Right lobe of liver (tissue), 4 donors: ENCODE data around the gene AGA.

Experiments used
- CTCF ChIP-seq, 4 donors: fragments of 200-600 bp in 3 of 4; fragments of 450-650 bp in 1 of 4; IDR thresholded peaks; one replicate each; pipeline versions ENCODE4 v1.5.1 to v1.8.0; 2016 to 2022; ENCODE audit warnings: antibody characterized with exemption in 4 of 4, mild to moderate bottlenecking in 2 of 4
- POLR2A ChIP-seq: fragments of 450-650 bp; IDR thresholded peaks from one replicate; pipeline ENCODE4 v1.6.1; 2017; ENCODE audit warnings: antibody characterized with exemption, mild to moderate bottlenecking
- donor health status: DM: no; HTN: no; CAD: no.
- donor health status: DM: no; HTN: no; CAD: no.
- donor health status: DM: no; HTN: yes; CAD: no.

- TF ChIP-seq CTCF (IDR thresholded peaks at IDR 0.05) (no peak), POLR2A (no peak)
Observed at GRCh38 chr4:177479063-177479462, 36.8 kb upstream of the AGA start.
